GM12878 (cell line): ENCODE data around the gene KHDC1L.

ENCODE experiments used
- CHD2 ChIP-seq: IDR thresholded peaks from 2 replicates; pipeline ENCODE4 v1.6.1; 2011; ENCODE audit warnings: low read depth, low read length, improper control_type of control experiment, borderline replicate concordance
- CTCF ChIP-seq, 3 experiments: IDR thresholded peaks in 2 of 3; conservative IDR thresholded peaks in 1 of 3; 2 replicates each; pipeline ENCODE4 v1.5.1; 2011; ENCODE audit warnings: low read depth in 3 of 3, low read length in 3 of 3, mild to moderate bottlenecking in 3 of 3, control low read depth in 2 of 3, moderate library complexity in 2 of 3, inconsistent platforms in 1 of 3, mixed read lengths in 1 of 3; ENCODE audit not compliant: control insufficient read depth in 2 of 3, insufficient read depth in 1 of 3; ENCODE audit errors: extremely low read depth in 1 of 3
- E2F4 ChIP-seq: IDR thresholded peaks from 2 replicates; pipeline ENCODE4 v1.6.1; 2012; ENCODE audit warnings: low read depth, low read length, improper control_type of control experiment
- POLR2A ChIP-seq: IDR thresholded peaks from 2 replicates; pipeline ENCODE4 v1.6.1; 2011; ENCODE audit warnings: low read depth, mild to moderate bottlenecking, low read length
- POLR2AphosphoS5 ChIP-seq: IDR thresholded peaks from 2 replicates; pipeline ENCODE4 v1.6.1; 2011; ENCODE audit warnings: mild to moderate bottlenecking, low read length, inconsistent platforms
- RAD21 ChIP-seq: IDR thresholded peaks from 2 replicates; pipeline ENCODE4 v1.6.1; 2011; ENCODE audit warnings: mild to moderate bottlenecking, low read depth, low read length, moderate library complexity; ENCODE audit not compliant: insufficient read depth
- RB1 ChIP-seq: fragments of 450-650 bp; formaldehyde crosslinking; IDR thresholded peaks from 2 replicates; pipeline ENCODE4 v1.6.1; 2017; ENCODE audit warnings: mild to moderate bottlenecking, borderline replicate concordance

- TF ChIP-seq POLR2AphosphoS5 = no peak
- no peak for TF ChIP-seq POLR2A
- TF ChIP-seq RB1 = no peak
- TF ChIP-seq CTCF (IDR thresholded peaks at IDR 0.05 in 2 of 3, conservative IDR thresholded peaks at IDR 0.05 in 1 of 3; ENCODE audit: control insufficient read depth in 2 of 3, extremely low read depth in 1 of 3, insufficient read depth in 1 of 3, low read depth in 3 of 3, low read length in 3 of 3) = no peak
- TF ChIP-seq E2F4 = no peak
- TF ChIP-seq RAD21 = no peak
- TF ChIP-seq CHD2 = no peak
These were observed 43.2 kb downstream of the KHDC1L start for GRCh38 chr6:73182021-73182607.
